H9 (cell line): ENCODE data around the gene CCNT1. TPM values are rescaled to one million over a fixed set of nuclear protein-coding genes. Genes with fewer than 3 reads are reported as not detected.

Experiments used
- DNase-seq: peaks from one replicate; pipeline ENCODE4 v3.0.0-alpha.2; 2017
- H2AFZ ChIP-seq: one replicate; pipeline ENCODE4 v1.6.1; 2013; ENCODE audit warnings: mild to moderate bottlenecking, low read length, control low read depth, moderate library complexity
- H2AK5ac ChIP-seq: 2 replicates; pipeline ENCODE4 v1.6.1; 2013; ENCODE audit warnings: low read length, control low read depth, mixed read lengths; ENCODE audit not compliant: insufficient read length
- H2BK120ac ChIP-seq: one replicate; pipeline ENCODE4 v1.6.1; 2013; ENCODE audit warnings: low read depth, mild to moderate bottlenecking, low read length, control low read depth, inconsistent platforms; ENCODE audit not compliant: poor library complexity, severe bottlenecking
- H2BK12ac ChIP-seq: 2 replicates; pipeline ENCODE4 v1.6.1; 2013; ENCODE audit warnings: low read length, control low read depth, mixed read lengths, low read depth; ENCODE audit not compliant: insufficient read length
- H2BK15ac ChIP-seq: 2 replicates; pipeline ENCODE4 v1.6.1; 2013; ENCODE audit warnings: low read depth, low read length, control low read depth
- H2BK20ac ChIP-seq: one replicate; pipeline ENCODE4 v1.6.1; 2013; ENCODE audit warnings: low read depth, mild to moderate bottlenecking, low read length, control low read depth, inconsistent platforms; ENCODE audit not compliant: poor library complexity, severe bottlenecking
- H2BK5ac ChIP-seq: 2 replicates; pipeline ENCODE4 v1.6.1; 2013; ENCODE audit warnings: low read length, control low read depth, mixed read lengths; ENCODE audit not compliant: insufficient read length
- H3K14ac ChIP-seq: 2 replicates; pipeline ENCODE4 v1.6.1; 2013; ENCODE audit warnings: low read length, control low read depth; ENCODE audit not compliant: insufficient read depth
- H3K18ac ChIP-seq: 2 replicates; pipeline ENCODE4 v1.6.1; 2013; ENCODE audit warnings: low read depth, mild to moderate bottlenecking, mixed read lengths, low read length, control low read depth; ENCODE audit not compliant: insufficient read length
- H3K23ac ChIP-seq: 2 replicates; pipeline ENCODE4 v1.6.1; 2013; ENCODE audit warnings: low read length, control low read depth, mixed read lengths, low read depth; ENCODE audit not compliant: insufficient read length
- H3K23me2 ChIP-seq: 2 replicates; pipeline ENCODE4 v1.6.1; 2013; ENCODE audit warnings: low read depth, mild to moderate bottlenecking, mixed read lengths, low read length, control low read depth; ENCODE audit not compliant: insufficient read length, poor library complexity, severe bottlenecking
- H3K27ac ChIP-seq: 2 replicates; pipeline ENCODE4 v1.5.1; 2013; ENCODE audit warnings: low read length, control low read depth, mixed read lengths, low read depth; ENCODE audit not compliant: insufficient read length
- H3K27me3 ChIP-seq: 2 replicates; pipeline ENCODE4 v1.6.1; 2013; ENCODE audit warnings: low read length, control low read depth, inconsistent platforms; ENCODE audit not compliant: insufficient read depth
- H3K4ac ChIP-seq: 2 replicates; pipeline ENCODE4 v1.6.1; 2013; ENCODE audit warnings: low read depth, mild to moderate bottlenecking, control low read depth, inconsistent platforms, low read length, moderate library complexity
- H3K4me1 ChIP-seq: 2 replicates; pipeline ENCODE4 v1.6.1; 2013; ENCODE audit warnings: low read length, control low read depth, inconsistent platforms; ENCODE audit not compliant: insufficient read depth
- H3K4me2 ChIP-seq: 2 replicates; pipeline ENCODE4 v1.6.1; 2013; ENCODE audit warnings: low read length, control low read depth, mixed read lengths; ENCODE audit not compliant: insufficient read length, insufficient read depth
- H3K56ac ChIP-seq: 2 replicates; pipeline ENCODE4 v1.6.1; 2013; ENCODE audit warnings: low read depth, mild to moderate bottlenecking, mixed read lengths, low read length, control low read depth; ENCODE audit not compliant: insufficient read length
- H3K79me1 ChIP-seq: 2 replicates; pipeline ENCODE4 v1.6.1; 2013; ENCODE audit warnings: low read depth, mild to moderate bottlenecking, moderate library complexity, low read length, control low read depth, inconsistent platforms; ENCODE audit not compliant: insufficient read depth, poor library complexity, severe bottlenecking
- H3K79me2 ChIP-seq: 2 replicates; pipeline ENCODE4 v1.6.1; 2013; ENCODE audit warnings: low read length, control low read depth, inconsistent platforms; ENCODE audit not compliant: insufficient read depth
- H3K9ac ChIP-seq: 2 replicates; pipeline ENCODE4 v1.6.1; 2013; ENCODE audit warnings: low read length, control low read depth, mixed read lengths; ENCODE audit not compliant: insufficient read length; ENCODE audit errors: extremely low read depth
- H3K9me3 ChIP-seq: one replicate; pipeline ENCODE4 v1.6.1; 2013; ENCODE audit warnings: low read depth, low read length, inconsistent platforms; ENCODE audit not compliant: control insufficient read depth
- H3T11ph ChIP-seq: one replicate; pipeline ENCODE4 v1.6.1; 2013; ENCODE audit warnings: mild to moderate bottlenecking, low read length, control low read depth, inconsistent platforms
- H4K20me1 ChIP-seq: one replicate; pipeline ENCODE4 v1.6.1; 2013; ENCODE audit not compliant: control insufficient read depth, insufficient read length, insufficient read depth
- H4K5ac ChIP-seq: 2 replicates; pipeline ENCODE4 v1.6.1; 2013; ENCODE audit warnings: low read depth, mild to moderate bottlenecking, mixed read lengths, low read length, control low read depth; ENCODE audit not compliant: insufficient read length
- H4K8ac ChIP-seq: replicated peaks from 2 replicates; pipeline ENCODE4 v1.6.1; 2013; ENCODE audit warnings: low read length, control low read depth, mixed read lengths, low read depth; ENCODE audit not compliant: insufficient read length
- H4K91ac ChIP-seq: 2 replicates; pipeline ENCODE4 v1.6.1; 2013; ENCODE audit warnings: low read depth, mild to moderate bottlenecking, moderate library complexity, mixed read lengths, low read length, control low read depth; ENCODE audit not compliant: insufficient read length
- H3K27ac Mint-ChIP-seq, 3 experiments: 2 replicates in 2 of 3; 3 replicates in 1 of 3; pipeline ENCODE4 v1.8.0; 2020 to 2021; ENCODE audit warnings: mixed read lengths in 3 of 3, mild to moderate bottlenecking in 1 of 3, moderate library complexity in 1 of 3
- H3K27me3 Mint-ChIP-seq: 2 replicates; pipeline ENCODE4 v1.8.0; 2021; ENCODE audit warnings: low read depth, mild to moderate bottlenecking, moderate library complexity, mixed read lengths
- H3K36me3 Mint-ChIP-seq, 3 experiments: 2 replicates in 2 of 3; 3 replicates in 1 of 3; pipeline ENCODE4 v1.8.0; 2020 to 2021; ENCODE audit warnings: low read depth in 3 of 3, mixed read lengths in 3 of 3; ENCODE audit not compliant: insufficient read depth in 1 of 3
- H3K4me1 Mint-ChIP-seq, 2 experiments: 2 replicates each; pipeline ENCODE4 v1.8.0; 2020; ENCODE audit warnings: mixed read lengths in 2 of 2
- H3K4me3 Mint-ChIP-seq, 2 experiments: 2 replicates in 1 of 2; 3 replicates in 1 of 2; pipeline ENCODE4 v1.8.0; 2020 to 2021; ENCODE audit warnings: mild to moderate bottlenecking in 2 of 2, mixed read lengths in 2 of 2, moderate library complexity in 1 of 2
- H3K9me3 Mint-ChIP-seq, 2 experiments: 2 replicates in 1 of 2; 3 replicates in 1 of 2; pipeline ENCODE4 v1.8.0; 2020; ENCODE audit warnings: mild to moderate bottlenecking in 2 of 2, mixed read lengths in 2 of 2, moderate library complexity in 1 of 2
- WGBS: extraction: QIAGEN DNeasy Blood & Tissue Kit; methylation state at CpG from one replicate; pipeline ENCODE4 v1.1.7; 2013; ENCODE audit warnings: missing lambda C conversion rate, low lambda C conversion rate, mixed read lengths; ENCODE audit not compliant: insufficient read length; ENCODE audit errors: extremely low coverage; 5-methylcytosine and 5-hydroxymethylcytosine counted together
- total RNA-seq: library from RNA; stranded (reverse); gene quantifications from 2 replicates; pipeline ENCODE4 v1.2.1, GENCODE V29; 2021
- TF ChIP-seq, protein P1 (sequence below): fragments of 200-600 bp; sonication (generic); conservative IDR thresholded peaks from 3 replicates; pipeline ENCODE4 v1.8.0; 2021; ENCODE audit warnings: antibody characterized with exemption, mild to moderate bottlenecking

Gene CCNT1
- total RNA-seq, 1 experiment from 2014 or later, result 53.1 TPM

DNA sequence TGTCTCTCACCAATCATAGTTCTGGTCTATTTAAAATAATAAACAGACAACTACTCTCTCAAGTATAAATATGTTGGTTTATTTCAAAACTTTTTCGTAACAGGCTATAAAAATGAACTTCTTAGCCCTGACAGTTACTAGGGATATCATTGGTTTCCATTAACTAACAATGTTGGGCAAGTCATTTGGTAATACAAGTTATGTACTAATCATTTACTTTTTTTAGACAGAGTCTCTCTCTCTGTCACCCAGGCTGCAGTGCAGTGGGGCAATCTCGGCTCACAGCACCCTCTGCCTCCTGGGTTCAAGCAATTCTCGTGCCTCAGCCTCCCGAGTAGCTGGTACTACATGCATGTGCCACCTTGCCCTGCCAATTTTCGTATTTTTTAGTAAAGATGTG, 19.9 kb downstream of the CCNT1 start:
- H3K23me2 ChIP-seq, result no peaks in the 10 kb centered on the region
- Mint-ChIP-seq H3K9me3 (no peaks in the 10 kb centered on the region), H3K36me3 (peaks cover 31 to 77% (median 74%) of the 10 kb centered on the region in 3 experiments; a peak in 6 of 7 replicates), H3K4me3 (no peak overlapping the region), H3K27ac (no peak overlapping the region; a peak in 1 of 7 replicates), H3K27me3 (no peaks in the 10 kb centered on the region), H3K4me1 (no peaks in the 10 kb centered on the region)
- H4K20me1 ChIP-seq, result no peaks in the 10 kb centered on the region
- no peaks in the 10 kb centered on the region for H3K9me3 ChIP-seq
- H3K27ac ChIP-seq, result no peak overlapping the region
- WGBS, result no CpG with 5 or more reads among the region's 5 CpGs
- no peak overlapping the region for H3K14ac ChIP-seq
- no peak overlapping the region for H3K18ac ChIP-seq
- no peak overlapping the region for H2AFZ ChIP-seq
- no peak overlapping the region for H2BK120ac ChIP-seq
- H3K4me2 ChIP-seq, result no peak overlapping the region
- H4K5ac ChIP-seq, result no peak overlapping the region
- H3K9ac ChIP-seq, result no peak overlapping the region
- TF ChIP-seq, protein P1, sequence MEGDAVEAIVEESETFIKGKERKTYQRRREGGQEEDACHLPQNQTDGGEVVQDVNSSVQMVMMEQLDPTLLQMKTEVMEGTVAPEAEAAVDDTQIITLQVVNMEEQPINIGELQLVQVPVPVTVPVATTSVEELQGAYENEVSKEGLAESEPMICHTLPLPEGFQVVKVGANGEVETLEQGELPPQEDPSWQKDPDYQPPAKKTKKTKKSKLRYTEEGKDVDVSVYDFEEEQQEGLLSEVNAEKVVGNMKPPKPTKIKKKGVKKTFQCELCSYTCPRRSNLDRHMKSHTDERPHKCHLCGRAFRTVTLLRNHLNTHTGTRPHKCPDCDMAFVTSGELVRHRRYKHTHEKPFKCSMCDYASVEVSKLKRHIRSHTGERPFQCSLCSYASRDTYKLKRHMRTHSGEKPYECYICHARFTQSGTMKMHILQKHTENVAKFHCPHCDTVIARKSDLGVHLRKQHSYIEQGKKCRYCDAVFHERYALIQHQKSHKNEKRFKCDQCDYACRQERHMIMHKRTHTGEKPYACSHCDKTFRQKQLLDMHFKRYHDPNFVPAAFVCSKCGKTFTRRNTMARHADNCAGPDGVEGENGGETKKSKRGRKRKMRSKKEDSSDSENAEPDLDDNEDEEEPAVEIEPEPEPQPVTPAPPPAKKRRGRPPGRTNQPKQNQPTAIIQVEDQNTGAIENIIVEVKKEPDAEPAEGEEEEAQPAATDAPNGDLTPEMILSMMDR, result no peak
- no peak for DNase-seq
- H3K56ac ChIP-seq, result no peak overlapping the region
- H2BK5ac ChIP-seq, result no peak overlapping the region
- 0 out of 2 replicates have a peak, but pooled peaks cover 2% of the 10 kb centered on the region for H3K79me2 ChIP-seq
- no peak overlapping the region for H4K91ac ChIP-seq
- H2BK12ac ChIP-seq, result no peak overlapping the region
- H3K79me1 ChIP-seq, result peaks cover 4% of the 10 kb centered on the region
- no peak overlapping the region for H3T11ph ChIP-seq
- no peaks in the 10 kb centered on the region for H3K27me3 ChIP-seq
- H4K8ac ChIP-seq, result no peak overlapping the region
- no peak overlapping the region for H2AK5ac ChIP-seq
- no peak overlapping the region for H3K23ac ChIP-seq
- no peaks in the 10 kb centered on the region for H3K4me1 ChIP-seq
- H2BK15ac ChIP-seq, result no peak overlapping the region
- no peak overlapping the region for H3K4ac ChIP-seq
- no peak overlapping the region for H2BK20ac ChIP-seq
